ENCODE measurements around the gene ADARB2. TPM values are rescaled to one million over a fixed set of nuclear protein-coding genes. Genes with fewer than 3 reads are reported as not detected.

The ADARB2 gene
- total and polyA plus RNA-seq, 8 donors: 0.34 to 24.7 (median 3.2) TPM

GRCh38 chr10:1724921-1725488 lies 12.3 kb downstream of the ADARB2 start:
- no peak for DNase-seq
- Histone ChIP-seq H3K4me1 (no peaks in the 10 kb centered on the region), H3K27ac (no peak overlapping the region), H3K27me3 (peaks cover 0 to 12% (median 4%) of the 10 kb centered on the region in 4 donors), H3K4me3 (no peak overlapping the region), H3K9me3 (no peaks in the 10 kb centered on the region), H3K36me3 (no peaks in the 10 kb centered on the region)
- FAIRE-seq: no peak
- 76 to 80% methylated on average over 15 of the region's 15 CpGs for WGBS, 2 donors
- ATAC-seq: no peak
- intact Hi-C loops (cut with DNase I): no loop called here
- no peak for TF ChIP-seq CTCF (IDR thresholded peaks at IDR 0.05)

- no peak for FAIRE-seq
- intact Hi-C loops (cut with DNase I): no loop called here
Observed at GRCh38 chr10:1716839-1717238, 20.5 kb downstream of the ADARB2 start.

GRCh38 chr10:1715821-1716220 lies 21.5 kb downstream of the ADARB2 start:
- Histone ChIP-seq H3K27me3 (no peaks in the 10 kb centered on the region), H3K27ac (no peak overlapping the region), H3K4me1 (no peaks in the 10 kb centered on the region), H3K4me3 (no peak overlapping the region), H3K9me3 (no peaks in the 10 kb centered on the region), H3K36me3 (no peaks in the 10 kb centered on the region)
- FAIRE-seq (no peak), DNase-seq (no peak), ATAC-seq (peak in 3 of 4 donors; percentile 46 to 78 (median 51))
- intact Hi-C loops (cut with DNase I): no loop called here
- peak in 1 of 4 donors; percentile 25 for TF ChIP-seq CTCF (IDR thresholded peaks at IDR 0.05)
- 13 to 25% methylated on average over 18 of the region's 18 CpGs for WGBS, 2 donors

More at GRCh38 chr10:1716839-1717238, 20.5 kb downstream of the ADARB2 start:
- Histone ChIP-seq H3K4me3 (no peak overlapping the region), H3K27ac (no peak overlapping the region), H3K27me3 (no peaks in the 10 kb centered on the region), H3K4me1 (no peaks in the 10 kb centered on the region), H3K36me3 (no peaks in the 10 kb centered on the region), H3K9me3 (no peaks in the 10 kb centered on the region)
- TF ChIP-seq CTCF (IDR thresholded peaks at IDR 0.05): no peak
- 65 to 78% methylated on average over 4 of the region's 4 CpGs for WGBS, 2 donors
- DNase-seq: no peak
- ATAC-seq: no peak

- intact Hi-C loops (cut with DNase I): no loop called here
- DNase-seq (no peak), FAIRE-seq (no peak), ATAC-seq (no peak)
- H3K27ac ChIP-seq: no peak overlapping the region
- no peaks in the 10 kb centered on the region for H3K4me1 ChIP-seq
- no peaks in the 10 kb centered on the region for H3K9me3 ChIP-seq
- no peaks in the 10 kb centered on the region for H3K27me3 ChIP-seq
- H3K36me3 ChIP-seq: no peaks in the 10 kb centered on the region
- no peak for TF ChIP-seq CTCF (IDR thresholded peaks at IDR 0.05)
- 70 to 77% methylated on average over 18 of the region's 18 CpGs for WGBS, 2 donors
- no peak overlapping the region for H3K4me3 ChIP-seq
Observed at GRCh38 chr10:1712944-1713671, 24.2 kb downstream of the ADARB2 start.

GRCh38 chr10:1712314-1712713 lies 25.0 kb downstream of the ADARB2 start:
- H3K27ac ChIP-seq: no peak overlapping the region
- no peaks in the 10 kb centered on the region for H3K36me3 ChIP-seq
- WGBS, 2 donors: 81% methylated on average over 2 to 5 of the region's 7 CpGs
- TF ChIP-seq CTCF (IDR thresholded peaks at IDR 0.05): no peak
- no peaks in the 10 kb centered on the region for H3K4me1 ChIP-seq
- DNase-seq (no peak), ATAC-seq (no peak), FAIRE-seq (no peak)
- H3K9me3 ChIP-seq: no peaks in the 10 kb centered on the region
- H3K4me3 ChIP-seq: no peak overlapping the region
- intact Hi-C loops (cut with DNase I): no loop called here
- H3K27me3 ChIP-seq: no peaks in the 10 kb centered on the region
